Heart right ventricle (tissue), 16 donors: ENCODE measurements around the gene PDE3A. TPM values are rescaled to one million over a fixed set of nuclear protein-coding genes. Genes with fewer than 3 reads are reported as not detected.

Experiments
- ATAC-seq, 8 donors: fragments of 200-7000 bp; cut with Tn5 transposase; one replicate each; pipeline ENCODE4 v1.9.1; 2020; ENCODE audit warnings: mild to moderate bottlenecking in 8 of 8, moderate library complexity in 8 of 8, moderate number of reproducible peaks in 1 of 8
- DNase-seq, 2 donors: peaks; one replicate each; pipeline ENCODE4 v3.0.0-alpha.2; 2020
- H3K27ac ChIP-seq, 10 donors: fragments of 200-600 bp; sonication (generic) in 2 of 10; one replicate each; pipeline versions ENCODE4 v1.5.0 to v1.8.0; 2020 to 2022; ENCODE audit warnings: mild to moderate bottlenecking in 3 of 10
- H3K27me3 ChIP-seq, 7 donors: fragments of 200-600 bp; one replicate each; pipeline ENCODE4 v1.8.0; 2021 to 2022; ENCODE audit warnings: mild to moderate bottlenecking in 2 of 7
- H3K36me3 ChIP-seq, 9 donors: fragments of 200-600 bp; sonication (generic) in 1 of 9; one replicate each; pipeline versions ENCODE4 v1.5.0 to v1.8.0; 2020 to 2022; ENCODE audit warnings: mild to moderate bottlenecking in 2 of 9
- H3K4me1 ChIP-seq, 9 donors: fragments of 200-600 bp; sonication (generic) in 1 of 9; one replicate each; pipeline versions ENCODE4 v1.5.0 to v1.8.0; 2020 to 2022; ENCODE audit warnings: mild to moderate bottlenecking in 4 of 9
- H3K4me3 ChIP-seq, 10 donors: fragments of 200-600 bp; sonication (generic) in 2 of 10; one replicate each; pipeline versions ENCODE4 v1.5.0 to v1.8.0; 2020 to 2022; ENCODE audit warnings: mild to moderate bottlenecking in 7 of 10, moderate library complexity in 2 of 10
- H3K9me3 ChIP-seq, 11 donors: fragments of 200-600 bp in 10 of 11; sonication (generic) in 2 of 11; one replicate each; pipeline versions ENCODE4 v1.5.0 to v1.8.0; 2013 to 2022; ENCODE audit warnings: mild to moderate bottlenecking in 2 of 11, control low read depth in 1 of 11, moderate library complexity in 1 of 11
- CTCF ChIP-seq, 9 donors: fragments of 200-600 bp; sonication (generic) in 2 of 9; IDR thresholded peaks; one replicate each; pipeline versions ENCODE4 v1.5.0 to v1.8.0; 2021 to 2022; ENCODE audit warnings: antibody characterized with exemption in 9 of 9, mild to moderate bottlenecking in 5 of 9, moderate library complexity in 1 of 9
- WGBS, 2 donors: extraction: QIAGEN DNeasy Blood & Tissue Kit; methylation state at CpG; one replicate each; pipeline ENCODE4 v1.1.7; 2013; ENCODE audit warnings: inconsistent platforms in 1 of 2; 5-methylcytosine and 5-hydroxymethylcytosine counted together
- intact Hi-C, 10 donors: fragments of 100-400 bp; cut with DNase I; formaldehyde crosslinking; loops; one replicate each; pipeline versions ENCODE4 v1.11.1 to v1.14.2; 2022
- polyA plus RNA-seq, 2 donors: library from polyadenylated mRNA; stranded (reverse); fragments of 200-250 nt; gene quantifications; one replicate each; pipeline ENCODE4 v1.2.3, GENCODE V29; 2013
- total RNA-seq, 10 donors: library from RNA; stranded (reverse); fragmentation: NEBNext Ultra II Directional in 3 of 10; extraction: Animal tissue kit (Norgen Biotek cat#: 25700) in 3 of 10; gene quantifications; one replicate each; pipeline versions ENCODE4 v1.2.1 to v1.2.4, GENCODE V29; 2021 to 2023
- donor health status: Arrhythmogenic right ventricular cardiomyopathy.
- donor health status: ischemic (EF 13 %, LVEDD 7.1; RV severe dilation, severe dysfunction).
- donor health status: healthy with polysubstance abuse.
- donor health status: DM: no; HTN: yes; CAD: no.
- donor health status: DM: no; HTN: no; CAD: no.
- donor health status: ischemic (EF 25% LVEDD 6.9; RV normal size, moderate dysfunction).
- donor health status: ischemic (EF 25% LVEDD 5.7; RV mildly dilated, moderate dysfunction).
- donor health status: healthy.
- donor health status: DM: yes; HTN: yes; CAD: no.
- donor health status: Ischemic cardiomyopathy.
- donor health status: ischemic (EF 35%, LVEDD 5.7; RV mildly dilated, moderate dysfunction).
- donor health status: nonischemic (EF 11% LVEDD 7.7; RV severe dilation, severe dysfunction).
- donor health status: DM: yes; HTN: yes; CAD: no.
- donor health status: PGD.
- donor health status: ischemic (EF 29% LVEDD 5.4; RV normal size, mild dysfunction).
- donor health status: nonischemic (EF 23%, LVEDD 6.1; RV moderate dilation, normal function).

The PDE3A gene
- total and polyA plus RNA-seq, 12 donors = 18.8 to 362 (median 209) TPM

GRCh38 chr12:20657496-20657895, 289.2 kb downstream of the PDE3A start:
- H3K27ac ChIP-seq = no peak overlapping the region
- peaks cover 0 to 24% (median 5%) of the 10 kb centered on the region in 9 donors for H3K4me1 ChIP-seq
- peaks cover 0 to 19% (median 0%) of the 10 kb centered on the region in 11 donors for H3K9me3 ChIP-seq
- DNase-seq (no peak), ATAC-seq (no peak)
- no peaks in the 10 kb centered on the region for H3K27me3 ChIP-seq
- TF ChIP-seq CTCF (IDR thresholded peaks at IDR 0.05) = no peak
- H3K36me3 ChIP-seq = peaks cover 0 to 97% (median 16%) of the 10 kb centered on the region in 9 donors
- WGBS, 2 donors = 85 to 93% methylated on average over 2 of the region's 2 CpGs
- intact Hi-C loops = no loop called here
- no peak overlapping the region for H3K4me3 ChIP-seq

GRCh38 chr12:20681334-20681733, 313.0 kb downstream of the PDE3A start:
- Histone ChIP-seq H3K27ac (no peak overlapping the region), H3K9me3 (peaks cover 0 to 18% (median 7%) of the 10 kb centered on the region in 11 donors), H3K36me3 (peaks cover 0 to 55% (median 5%) of the 10 kb centered on the region in 9 donors), H3K27me3 (no peaks in the 10 kb centered on the region), H3K4me3 (no peak overlapping the region), H3K4me1 (no peaks in the 10 kb centered on the region)
- WGBS, 2 donors = 82 to 89% methylated on average over 4 of the region's 4 CpGs
- ATAC-seq = no peak
- TF ChIP-seq CTCF (IDR thresholded peaks at IDR 0.05) = no peak
- intact Hi-C loops = no loop called here
- no peak for DNase-seq

GRCh38 chr12:20695232-20695631, 326.9 kb downstream of the PDE3A start, which contains the start of gene SLCO1C1:
Gene SLCO1C1, plus strand, starts transcription at chr12:20695332. Its CDS starts 4,245 bp downstream, at chr12:20699577.
- Histone ChIP-seq H3K36me3 (no peaks in the 10 kb centered on the region), H3K27me3 (no peaks in the 10 kb centered on the region), H3K27ac (peak within 1 kb of the TSS in 5 of 10 donors; percentile 13 to 57 (median 19)), H3K4me1 (no peaks in the 10 kb centered on the region), H3K4me3 (peak within 1 kb of the TSS in 5 of 10 donors; percentile 2 to 21 (median 14)), H3K9me3 (no peaks in the 10 kb centered on the region)
- DNase-seq (no peak), ATAC-seq (no peak)
- intact Hi-C loops = no loop called here
- TF ChIP-seq CTCF (IDR thresholded peaks at IDR 0.05) = no peak
- 49 to 57% methylated on average over 6 of the region's 6 CpGs for WGBS, 2 donors

GRCh38 chr12:20696181-20696905, 328.0 kb downstream of the PDE3A start:
- ATAC-seq (peak; percentile 51 to 92 (median 68)), DNase-seq (peak; percentile 57 to 59)
- Histone ChIP-seq H3K36me3 (no peaks in the 10 kb centered on the region), H3K9me3 (no peaks in the 10 kb centered on the region), H3K27me3 (no peaks in the 10 kb centered on the region), H3K4me1 (no peaks in the 10 kb centered on the region), H3K4me3 (peak overlapping the region in 5 of 10 donors; percentile 8 to 27 (median 14)), H3K27ac (peak overlapping the region in 4 of 10 donors; percentile 7 to 57 (median 22))
- no peak for TF ChIP-seq CTCF (IDR thresholded peaks at IDR 0.05)
- intact Hi-C loops = no loop called here
- WGBS, 2 donors = 51 to 64% methylated on average over 7 of the region's 7 CpGs
